Neural cell (in vitro differentiated cells): ENCODE results near the gene MAG. TPM values are rescaled to one million over a fixed set of nuclear protein-coding genes. Genes with fewer than 3 reads are reported as not detected.

ENCODE experiments used
- H2AFZ ChIP-seq: fragments of 200-600, 300-800 bp; sonication (generic), shearing (Covaris generic); 2 replicates; pipeline ENCODE4 v1.6.0; 2014; ENCODE audit warnings: low read depth, mild to moderate bottlenecking, antibody characterized with exemption, low read length, moderate library complexity
- H3F3A ChIP-seq: fragments of 200-600 bp; shearing (Covaris generic); 2 replicates; pipeline ENCODE4 v1.6.1; 2016; ENCODE audit warnings: mild to moderate bottlenecking, moderate library complexity, mixed read lengths, antibody characterized with exemption, low read length; ENCODE audit not compliant: insufficient read depth, poor library complexity, severe bottlenecking
- H3K27ac ChIP-seq: fragments of 200-600, 300-800 bp; sonication (generic), shearing (Covaris generic); 2 replicates; pipeline ENCODE4 v1.5.1; 2014; ENCODE audit warnings: mild to moderate bottlenecking, low read length, moderate library complexity
- H3K27me3 ChIP-seq: fragments of 300-800, 200-600 bp; sonication (generic), shearing (Covaris generic); 2 replicates; pipeline ENCODE4 v1.6.0; 2014; ENCODE audit warnings: mild to moderate bottlenecking, low read depth, low read length, moderate library complexity; ENCODE audit not compliant: insufficient read depth
- H3K36me3 ChIP-seq: fragments of 300-800, 200-600 bp; sonication (generic), shearing (Covaris generic); 2 replicates; pipeline ENCODE4 v1.5.1; 2014; ENCODE audit warnings: mild to moderate bottlenecking, antibody characterized with exemption, low read length, moderate library complexity; ENCODE audit not compliant: insufficient read depth
- H3K4me2 ChIP-seq: fragments of 300-800, 200-600 bp; sonication (generic), shearing (Covaris generic); 2 replicates; pipeline ENCODE4 v1.6.0; 2014; ENCODE audit warnings: mild to moderate bottlenecking, low read length
- H3K4me3 ChIP-seq: fragments of 300-800, 200-600 bp; sonication (generic), shearing (Covaris generic); 2 replicates; pipeline ENCODE4 v1.5.1; 2014; ENCODE audit warnings: mild to moderate bottlenecking, low read length, moderate library complexity
- H3K79me2 ChIP-seq: fragments of 200-600 bp; shearing (Covaris generic); replicated peaks from 2 replicates; pipeline ENCODE4 v1.6.0; 2014; ENCODE audit warnings: mild to moderate bottlenecking, low read length, moderate library complexity; ENCODE audit not compliant: insufficient read depth
- H3K9ac ChIP-seq: fragments of 300-800, 200-600 bp; sonication (generic), shearing (Covaris generic); 2 replicates; pipeline ENCODE4 v1.6.1; 2016; ENCODE audit warnings: mild to moderate bottlenecking, low read length, mixed read lengths
- H3K9me2 ChIP-seq: fragments of 200-600 bp; shearing (Covaris generic); 2 replicates; pipeline ENCODE4 v1.6.1; 2016; ENCODE audit warnings: mild to moderate bottlenecking, low read length, mixed read lengths; ENCODE audit not compliant: insufficient read depth
- H3K9me3 ChIP-seq: fragments of 200-600, 300-800 bp; sonication (generic), shearing (Covaris generic); 2 replicates; pipeline ENCODE4 v1.6.1; 2016; ENCODE audit warnings: mild to moderate bottlenecking, mixed run types, low read length, moderate library complexity, mixed read lengths
- H4K20me1 ChIP-seq: fragments of 200-600 bp; shearing (Covaris generic); 2 replicates; pipeline ENCODE4 v1.6.1; 2016; ENCODE audit warnings: mild to moderate bottlenecking, mixed run types; ENCODE audit not compliant: insufficient read depth
- EP300 ChIP-seq: fragments of 450-650 bp; conservative IDR thresholded peaks from 2 replicates; pipeline ENCODE4 v1.6.1; 2014; ENCODE audit warnings: antibody characterized with exemption, mild to moderate bottlenecking, moderate library complexity; ENCODE audit not compliant: poor library complexity, severe bottlenecking
- EZH2 ChIP-seq: fragments of 200-600, 300-800 bp; shearing (Covaris generic), sonication (generic); IDR thresholded peaks from 2 replicates; pipeline ENCODE4 v1.6.1; 2014; ENCODE audit warnings: antibody characterized with exemption, low read length, borderline replicate concordance, mild to moderate bottlenecking; ENCODE audit not compliant: insufficient read depth, poor library complexity, severe bottlenecking
- MXI1 ChIP-seq: fragments of 450-650 bp; conservative IDR thresholded peaks from 2 replicates; pipeline ENCODE4 v1.6.1; 2014; ENCODE audit warnings: antibody characterized with exemption, mild to moderate bottlenecking; ENCODE audit not compliant: poor library complexity, severe bottlenecking
- POLR2AphosphoS5 ChIP-seq: IDR thresholded peaks from 2 replicates; pipeline ENCODE4 v1.6.1; 2012
- RAD21 ChIP-seq: fragments of 450-650 bp; conservative IDR thresholded peaks from 2 replicates; pipeline ENCODE4 v1.6.1; 2014; ENCODE audit warnings: antibody characterized with exemption, mild to moderate bottlenecking, moderate library complexity
- SMC3 ChIP-seq: fragments of 450-650 bp; conservative IDR thresholded peaks from 2 replicates; pipeline ENCODE4 v1.6.1; 2014; ENCODE audit warnings: antibody characterized with exemption, mild to moderate bottlenecking, moderate library complexity; ENCODE audit not compliant: poor library complexity
- TAF1 ChIP-seq: IDR thresholded peaks from 2 replicates; pipeline ENCODE4 v1.6.1; 2012; ENCODE audit warnings: low read depth
- polyA plus RNA-seq: library from polyadenylated mRNA; depleted of rRNA; stranded (reverse); fragments of >200 nt; gene quantifications from 2 replicates; pipeline ENCODE4 v1.2.3, GENCODE V29; 2014
- TF ChIP-seq, protein P1 (sequence below): IDR thresholded peaks from 2 replicates; pipeline ENCODE4 v1.6.1; 2012; ENCODE audit warnings: borderline replicate concordance
- TF ChIP-seq, protein P2 (sequence below): fragments of 450-650 bp; IDR thresholded peaks from 2 replicates; pipeline ENCODE4 v1.5.1; 2014; ENCODE audit warnings: antibody characterized with exemption, mild to moderate bottlenecking, moderate library complexity; ENCODE audit not compliant: poor library complexity, severe bottlenecking

Gene MAG
- polyA plus RNA-seq, 1 donor from 2014 or later = not detected

DNA sequence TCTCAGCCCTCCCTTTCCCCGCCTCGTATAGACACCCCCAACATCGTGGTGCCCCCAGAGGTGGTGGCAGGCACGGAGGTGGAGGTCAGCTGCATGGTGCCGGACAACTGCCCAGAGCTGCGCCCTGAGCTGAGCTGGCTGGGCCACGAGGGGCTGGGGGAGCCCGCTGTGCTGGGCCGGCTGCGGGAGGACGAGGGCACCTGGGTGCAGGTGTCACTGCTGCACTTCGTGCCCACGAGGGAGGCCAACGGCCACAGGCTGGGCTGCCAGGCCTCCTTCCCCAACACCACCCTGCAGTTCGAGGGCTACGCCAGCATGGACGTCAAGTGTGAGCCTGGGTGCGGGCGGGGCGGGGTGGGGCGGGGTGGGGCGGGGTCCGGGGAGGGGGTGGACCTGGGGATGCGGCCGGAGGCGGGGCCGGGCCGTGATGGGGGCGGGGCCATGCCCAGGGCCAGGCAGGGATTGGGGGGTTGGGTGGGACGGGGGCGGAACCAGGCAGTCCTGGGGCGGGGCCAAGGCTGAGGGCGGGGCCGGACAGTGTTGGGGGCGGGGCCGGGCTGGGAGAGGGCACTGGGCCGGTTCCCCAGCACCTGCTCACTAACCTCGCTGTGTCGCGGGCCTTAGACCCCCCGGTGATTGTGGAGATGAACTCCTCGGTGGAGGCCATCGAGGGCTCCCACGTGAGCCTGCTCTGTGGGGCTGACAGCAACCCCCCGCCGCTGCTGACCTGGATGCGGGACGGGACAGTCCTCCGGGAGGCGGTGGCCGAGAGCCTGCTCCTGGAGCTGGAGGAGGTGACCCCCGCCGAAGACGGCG is 7.8 kb downstream of the MAG start:
- Histone ChIP-seq H3K9me2 (no peaks in the 10 kb centered on the region), H3K9ac (no peak overlapping the region), H3K27ac (no peak overlapping the region), H3K4me3 (no peak overlapping the region), H3K27me3 (no peaks in the 10 kb centered on the region), H3F3A (no peaks in the 10 kb centered on the region), H2AFZ (no peak overlapping the region), H3K36me3 (no peaks in the 10 kb centered on the region), H4K20me1 (no peaks in the 10 kb centered on the region), H3K79me2 (no peaks in the 10 kb centered on the region), H3K9me3 (no peaks in the 10 kb centered on the region), H3K4me2 (no peak overlapping the region)
- TF ChIP-seq SMC3 (no peak), EP300 (no peak)
- TF ChIP-seq, protein P1, sequence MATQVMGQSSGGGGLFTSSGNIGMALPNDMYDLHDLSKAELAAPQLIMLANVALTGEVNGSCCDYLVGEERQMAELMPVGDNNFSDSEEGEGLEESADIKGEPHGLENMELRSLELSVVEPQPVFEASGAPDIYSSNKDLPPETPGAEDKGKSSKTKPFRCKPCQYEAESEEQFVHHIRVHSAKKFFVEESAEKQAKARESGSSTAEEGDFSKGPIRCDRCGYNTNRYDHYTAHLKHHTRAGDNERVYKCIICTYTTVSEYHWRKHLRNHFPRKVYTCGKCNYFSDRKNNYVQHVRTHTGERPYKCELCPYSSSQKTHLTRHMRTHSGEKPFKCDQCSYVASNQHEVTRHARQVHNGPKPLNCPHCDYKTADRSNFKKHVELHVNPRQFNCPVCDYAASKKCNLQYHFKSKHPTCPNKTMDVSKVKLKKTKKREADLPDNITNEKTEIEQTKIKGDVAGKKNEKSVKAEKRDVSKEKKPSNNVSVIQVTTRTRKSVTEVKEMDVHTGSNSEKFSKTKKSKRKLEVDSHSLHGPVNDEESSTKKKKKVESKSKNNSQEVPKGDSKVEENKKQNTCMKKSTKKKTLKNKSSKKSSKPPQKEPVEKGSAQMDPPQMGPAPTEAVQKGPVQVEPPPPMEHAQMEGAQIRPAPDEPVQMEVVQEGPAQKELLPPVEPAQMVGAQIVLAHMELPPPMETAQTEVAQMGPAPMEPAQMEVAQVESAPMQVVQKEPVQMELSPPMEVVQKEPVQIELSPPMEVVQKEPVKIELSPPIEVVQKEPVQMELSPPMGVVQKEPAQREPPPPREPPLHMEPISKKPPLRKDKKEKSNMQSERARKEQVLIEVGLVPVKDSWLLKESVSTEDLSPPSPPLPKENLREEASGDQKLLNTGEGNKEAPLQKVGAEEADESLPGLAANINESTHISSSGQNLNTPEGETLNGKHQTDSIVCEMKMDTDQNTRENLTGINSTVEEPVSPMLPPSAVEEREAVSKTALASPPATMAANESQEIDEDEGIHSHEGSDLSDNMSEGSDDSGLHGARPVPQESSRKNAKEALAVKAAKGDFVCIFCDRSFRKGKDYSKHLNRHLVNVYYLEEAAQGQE = no peak

DNA sequence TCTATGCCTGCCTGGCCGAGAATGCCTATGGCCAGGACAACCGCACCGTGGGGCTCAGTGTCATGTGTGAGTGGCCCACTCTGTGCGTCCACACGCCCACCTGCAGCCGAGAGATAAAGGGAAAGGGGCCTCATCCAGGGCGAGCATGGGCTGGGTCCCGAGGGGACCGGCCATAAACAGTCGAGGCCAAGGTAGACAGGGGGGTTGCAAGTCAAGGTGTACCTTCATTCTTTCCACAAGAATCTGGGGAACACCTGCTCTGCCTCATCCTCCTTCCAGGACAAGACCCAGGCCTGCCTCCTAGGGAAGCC is 8.3 kb downstream of the MAG start:
- no peak overlapping the region for H3K4me2 ChIP-seq
- no peak overlapping the region for H3K27ac ChIP-seq
- H3K9me3 ChIP-seq = no peaks in the 10 kb centered on the region
- H3K9me2 ChIP-seq = no peaks in the 10 kb centered on the region
- H2AFZ ChIP-seq = no peak overlapping the region
- no peaks in the 10 kb centered on the region for H3F3A ChIP-seq
- no peak overlapping the region for H3K4me3 ChIP-seq
- no peak for TF ChIP-seq POLR2AphosphoS5
- TF ChIP-seq TAF1 = no peak
- TF ChIP-seq EP300 = no peak
- TF ChIP-seq EZH2 = no peak
- TF ChIP-seq RAD21 = no peak
- no peak for TF ChIP-seq SMC3
- no peak for TF ChIP-seq MXI1
- TF ChIP-seq, protein P2, sequence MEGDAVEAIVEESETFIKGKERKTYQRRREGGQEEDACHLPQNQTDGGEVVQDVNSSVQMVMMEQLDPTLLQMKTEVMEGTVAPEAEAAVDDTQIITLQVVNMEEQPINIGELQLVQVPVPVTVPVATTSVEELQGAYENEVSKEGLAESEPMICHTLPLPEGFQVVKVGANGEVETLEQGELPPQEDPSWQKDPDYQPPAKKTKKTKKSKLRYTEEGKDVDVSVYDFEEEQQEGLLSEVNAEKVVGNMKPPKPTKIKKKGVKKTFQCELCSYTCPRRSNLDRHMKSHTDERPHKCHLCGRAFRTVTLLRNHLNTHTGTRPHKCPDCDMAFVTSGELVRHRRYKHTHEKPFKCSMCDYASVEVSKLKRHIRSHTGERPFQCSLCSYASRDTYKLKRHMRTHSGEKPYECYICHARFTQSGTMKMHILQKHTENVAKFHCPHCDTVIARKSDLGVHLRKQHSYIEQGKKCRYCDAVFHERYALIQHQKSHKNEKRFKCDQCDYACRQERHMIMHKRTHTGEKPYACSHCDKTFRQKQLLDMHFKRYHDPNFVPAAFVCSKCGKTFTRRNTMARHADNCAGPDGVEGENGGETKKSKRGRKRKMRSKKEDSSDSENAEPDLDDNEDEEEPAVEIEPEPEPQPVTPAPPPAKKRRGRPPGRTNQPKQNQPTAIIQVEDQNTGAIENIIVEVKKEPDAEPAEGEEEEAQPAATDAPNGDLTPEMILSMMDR = no peak
- TF ChIP-seq, protein P1 = no peak
- H3K27me3 ChIP-seq = no peaks in the 10 kb centered on the region
- H3K79me2 ChIP-seq = no peaks in the 10 kb centered on the region
- H4K20me1 ChIP-seq = no peaks in the 10 kb centered on the region
- H3K9ac ChIP-seq = no peak overlapping the region
- no peaks in the 10 kb centered on the region for H3K36me3 ChIP-seq
